NCI-H69 (cell line): ENCODE results near the gene ZHX3.
A peak's percentile ranks its signal among the peaks of the same experiment; 100 is the strongest.

Experiments
- DNase-seq: peaks from one replicate; lab custom pipeline; 2025; lab: John Stamatoyannopoulos, UW

Gene ZHX3

GRCh38 chr20:41185013-41185757, 132.3 kb downstream of the ZHX3 start:
- DNase-seq = no peak

GRCh38 chr20:41183831-41184230, 133.7 kb downstream of the ZHX3 start:
- DNase-seq = no peak

- DNase-seq = no peak
Observed at GRCh38 chr20:41183391-41183790, 134.1 kb downstream of the ZHX3 start.

- DNase-seq = no peak
Observed at GRCh38 chr20:41182296-41183212, 135.0 kb downstream of the ZHX3 start.

GRCh38 chr20:41181567-41181966, 136.0 kb downstream of the ZHX3 start:
- DNase-seq = no peak

GRCh38 chr20:41180599-41181333, 136.8 kb downstream of the ZHX3 start:
- DNase-seq = no peak

GRCh38 chr20:41179961-41180360, 137.6 kb downstream of the ZHX3 start:
- DNase-seq = no peak

GRCh38 chr20:41178904-41179432, 138.6 kb downstream of the ZHX3 start:
- peak; percentile 91 for DNase-seq

- DNase-seq = no peak
Observed at GRCh38 chr20:41178495-41178894, 139.0 kb downstream of the ZHX3 start.

- no peak for DNase-seq
Observed at GRCh38 chr20:41177636-41178035, 139.9 kb downstream of the ZHX3 start.

GRCh38 chr20:41176711-41177552, 140.6 kb downstream of the ZHX3 start:
- DNase-seq = no peak

GRCh38 chr20:41175727-41176330, 141.7 kb downstream of the ZHX3 start:
- no peak for DNase-seq

- DNase-seq = no peak
Observed at GRCh38 chr20:41175201-41175651, 142.3 kb downstream of the ZHX3 start.

GRCh38 chr20:41174782-41175181, 142.7 kb downstream of the ZHX3 start:
- no peak for DNase-seq

- no peak for DNase-seq
Observed at GRCh38 chr20:41174373-41174772, 143.2 kb downstream of the ZHX3 start.

- DNase-seq = no peak
Observed at GRCh38 chr20:41173791-41174341, 143.7 kb downstream of the ZHX3 start.

- DNase-seq = peak; percentile 63
Observed at GRCh38 chr20:41173161-41173721, 144.3 kb downstream of the ZHX3 start.

GRCh38 chr20:41172296-41173140, 145.0 kb downstream of the ZHX3 start:
- no peak for DNase-seq

GRCh38 chr20:41171736-41172295, 145.7 kb downstream of the ZHX3 start:
- DNase-seq = peak; percentile 3
